SK-N-SH treated with all-trans-retinoic acid at 6 μM for 48 hours (cell line): ENCODE results near the gene AGBL1.
A peak's percentile ranks its signal among the peaks of the same experiment; 100 is the strongest.

Experiments used
- ATAC-seq: fragments of 200-7000 bp; cut with Tn5 transposase; 3 replicates; pipeline ENCODE4 v1.9.1; 2020; ENCODE audit warnings: mild to moderate bottlenecking, moderate library complexity
- GLIS3 ChIP-seq: fragments of 250-450 bp; sonication (Bioruptor Pico); IDR thresholded peaks from 2 replicates; pipeline ENCODE4 v1.5.0; 2020; ENCODE audit warnings: mild to moderate bottlenecking, moderate library complexity
- ISL1 ChIP-seq: fragments of 250-450 bp; sonication (Bioruptor Pico); IDR thresholded peaks from 2 replicates; pipeline ENCODE4 v2.1.2; 2022; ENCODE audit warnings: mild to moderate bottlenecking, moderate library complexity
- OSR1 ChIP-seq: fragments of 250-450 bp; sonication (Bioruptor Pico); IDR thresholded peaks from 2 replicates; pipeline ENCODE4 v1.8.0; 2022; ENCODE audit warnings: moderate library complexity, mild to moderate bottlenecking, inconsistent platforms
- PPARA ChIP-seq: fragments of 250-450 bp; sonication (Bioruptor Pico); IDR thresholded peaks from 2 replicates; pipeline ENCODE4 v1.5.0; 2020; ENCODE audit warnings: mild to moderate bottlenecking, borderline replicate concordance
- RARB ChIP-seq: fragments of 250-450 bp; sonication (Bioruptor Pico); IDR thresholded peaks from 2 replicates; pipeline ENCODE4 v1.8.0; 2021; ENCODE audit warnings: mild to moderate bottlenecking, moderate library complexity
- SNAI2 ChIP-seq: fragments of 250-450 bp; sonication (Bioruptor Pico); IDR thresholded peaks from 2 replicates; pipeline ENCODE4 v1.5.0; 2020; ENCODE audit warnings: mild to moderate bottlenecking, moderate library complexity
- TCF4 ChIP-seq: fragments of 250-450 bp; sonication (Bioruptor Pico); IDR thresholded peaks from 2 replicates; pipeline ENCODE4 v1.8.0; 2021; ENCODE audit warnings: mild to moderate bottlenecking, moderate library complexity, borderline replicate concordance
- ZC3H10 ChIP-seq: fragments of 250-450 bp; sonication (Bioruptor Pico); IDR thresholded peaks from 2 replicates; pipeline ENCODE4 v1.5.1; 2021; ENCODE audit warnings: mild to moderate bottlenecking, moderate library complexity
- ZFP3 ChIP-seq: fragments of 250-450 bp; sonication (Bioruptor Pico); IDR thresholded peaks from 2 replicates; pipeline ENCODE4 v1.5.0; 2020; ENCODE audit warnings: mild to moderate bottlenecking, moderate library complexity
- ZFP30 ChIP-seq: fragments of 450-650 bp; formaldehyde crosslinking; IDR thresholded peaks from 2 replicates; pipeline ENCODE4 v1.5.0; 2022; ENCODE audit warnings: mild to moderate bottlenecking, moderate library complexity
- ZNF565 ChIP-seq: fragments of 450-650 bp; formaldehyde crosslinking; conservative IDR thresholded peaks from 2 replicates; pipeline ENCODE4 v1.5.0; 2020; ENCODE audit warnings: low read depth, mild to moderate bottlenecking, moderate library complexity
- ZNF70 ChIP-seq: fragments of 450-650 bp; formaldehyde crosslinking; IDR thresholded peaks from 2 replicates; pipeline ENCODE4 v1.5.0; 2020; ENCODE audit warnings: mild to moderate bottlenecking, moderate library complexity
- TF ChIP-seq, protein P1 (sequence below): fragments of 250-450 bp; sonication (Bioruptor Pico); IDR thresholded peaks from 2 replicates; pipeline ENCODE4 v1.8.0; 2020; ENCODE audit warnings: mild to moderate bottlenecking, moderate library complexity, borderline replicate concordance
- TF ChIP-seq, protein P2 (sequence below): fragments of 250-450 bp; sonication (Bioruptor Pico); IDR thresholded peaks from 2 replicates; pipeline ENCODE4 v1.5.1; 2021; ENCODE audit warnings: mild to moderate bottlenecking, moderate library complexity
- TF ChIP-seq, protein P3 (sequence below): fragments of 250-450 bp; sonication (Bioruptor Pico); IDR thresholded peaks from 2 replicates; pipeline ENCODE4 v1.8.0; 2021; ENCODE audit warnings: low read depth, mild to moderate bottlenecking, moderate library complexity, borderline replicate concordance
- TF ChIP-seq, protein P4 (sequence below): fragments of 250-450 bp; sonication (Bioruptor Pico); IDR thresholded peaks from 2 replicates; pipeline ENCODE4 v1.5.1; 2020; ENCODE audit warnings: low read depth, mild to moderate bottlenecking, moderate library complexity
- TF ChIP-seq, protein P5 (sequence below): fragments of 250-450 bp; sonication (Bioruptor Pico); IDR thresholded peaks from 2 replicates; pipeline ENCODE4 v1.5.0; 2020; ENCODE audit warnings: mild to moderate bottlenecking, moderate library complexity

AGBL1 gene

DNA sequence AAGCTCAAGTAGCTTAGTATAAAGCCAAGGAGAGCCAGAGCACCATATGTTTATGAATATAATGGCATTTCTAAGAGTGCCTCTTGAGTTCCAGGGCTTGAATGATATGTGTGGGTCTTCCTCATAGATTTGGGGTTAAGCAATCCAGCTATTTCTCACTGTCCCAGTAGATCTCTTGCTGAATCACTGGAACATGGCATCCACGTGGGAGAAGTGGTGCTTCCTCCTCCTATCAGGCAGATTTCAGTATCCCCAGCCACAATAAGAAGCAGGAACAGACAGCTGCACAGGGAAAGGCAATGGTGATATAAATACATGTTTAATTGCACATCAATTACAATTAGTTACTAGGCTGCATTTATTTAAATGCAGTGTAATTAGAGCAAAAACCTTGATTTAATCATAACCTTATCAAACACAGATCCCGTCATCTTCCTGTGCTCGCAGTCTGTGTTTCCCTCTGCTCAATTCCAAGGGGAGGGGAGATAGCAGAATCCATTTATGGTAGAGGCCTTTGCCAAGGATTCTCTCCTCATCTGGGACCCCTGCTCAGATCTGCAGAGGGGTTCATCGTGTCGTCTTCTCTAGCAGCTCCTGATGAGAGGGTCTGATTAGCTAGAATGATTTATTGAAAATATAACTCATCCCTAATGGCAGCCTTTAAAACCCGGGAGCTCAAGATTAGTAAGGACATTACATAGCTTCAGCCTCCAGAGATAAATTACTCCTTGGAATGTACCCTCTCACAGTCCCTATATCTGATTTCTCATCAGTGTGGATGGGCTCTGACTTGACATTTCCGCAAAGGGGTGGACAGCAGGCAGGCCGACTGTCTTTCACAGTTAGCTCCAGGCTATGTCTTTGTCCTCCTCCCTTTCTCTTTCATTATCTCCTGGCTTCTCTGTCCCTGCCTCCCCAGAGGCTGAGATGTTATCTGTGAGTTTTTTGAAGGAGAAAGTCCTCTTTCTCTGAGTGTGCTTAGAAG, 775.9 kb downstream of the AGBL1 start:
- peak; percentile 88 for ATAC-seq
- no peak for TF ChIP-seq ZFP3 (CRISPR knock-in tag)
- TF ChIP-seq, protein P1, sequence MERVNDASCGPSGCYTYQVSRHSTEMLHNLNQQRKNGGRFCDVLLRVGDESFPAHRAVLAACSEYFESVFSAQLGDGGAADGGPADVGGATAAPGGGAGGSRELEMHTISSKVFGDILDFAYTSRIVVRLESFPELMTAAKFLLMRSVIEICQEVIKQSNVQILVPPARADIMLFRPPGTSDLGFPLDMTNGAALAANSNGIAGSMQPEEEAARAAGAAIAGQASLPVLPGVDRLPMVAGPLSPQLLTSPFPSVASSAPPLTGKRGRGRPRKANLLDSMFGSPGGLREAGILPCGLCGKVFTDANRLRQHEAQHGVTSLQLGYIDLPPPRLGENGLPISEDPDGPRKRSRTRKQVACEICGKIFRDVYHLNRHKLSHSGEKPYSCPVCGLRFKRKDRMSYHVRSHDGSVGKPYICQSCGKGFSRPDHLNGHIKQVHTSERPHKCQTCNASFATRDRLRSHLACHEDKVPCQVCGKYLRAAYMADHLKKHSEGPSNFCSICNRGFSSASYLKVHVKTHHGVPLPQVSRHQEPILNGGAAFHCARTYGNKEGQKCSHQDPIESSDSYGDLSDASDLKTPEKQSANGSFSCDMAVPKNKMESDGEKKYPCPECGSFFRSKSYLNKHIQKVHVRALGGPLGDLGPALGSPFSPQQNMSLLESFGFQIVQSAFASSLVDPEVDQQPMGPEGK (CRISPR knock-in tag), result no peak
- no peak for TF ChIP-seq TCF4
- no peak for TF ChIP-seq SNAI2
- TF ChIP-seq ZNF70 (CRISPR knock-in tag), result peak; percentile 74; the same call in 1 of the 2 replicates
- TF ChIP-seq, protein P2, sequence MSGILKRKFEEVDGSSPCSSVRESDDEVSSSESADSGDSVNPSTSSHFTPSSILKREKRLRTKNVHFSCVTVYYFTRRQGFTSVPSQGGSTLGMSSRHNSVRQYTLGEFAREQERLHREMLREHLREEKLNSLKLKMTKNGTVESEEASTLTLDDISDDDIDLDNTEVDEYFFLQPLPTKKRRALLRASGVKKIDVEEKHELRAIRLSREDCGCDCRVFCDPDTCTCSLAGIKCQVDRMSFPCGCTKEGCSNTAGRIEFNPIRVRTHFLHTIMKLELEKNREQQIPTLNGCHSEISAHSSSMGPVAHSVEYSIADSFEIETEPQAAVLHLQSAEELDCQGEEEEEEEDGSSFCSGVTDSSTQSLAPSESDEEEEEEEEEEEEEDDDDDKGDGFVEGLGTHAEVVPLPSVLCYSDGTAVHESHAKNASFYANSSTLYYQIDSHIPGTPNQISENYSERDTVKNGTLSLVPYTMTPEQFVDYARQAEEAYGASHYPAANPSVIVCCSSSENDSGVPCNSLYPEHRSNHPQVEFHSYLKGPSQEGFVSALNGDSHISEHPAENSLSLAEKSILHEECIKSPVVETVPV (CRISPR knock-in tag), result no peak
- TF ChIP-seq, protein P3, sequence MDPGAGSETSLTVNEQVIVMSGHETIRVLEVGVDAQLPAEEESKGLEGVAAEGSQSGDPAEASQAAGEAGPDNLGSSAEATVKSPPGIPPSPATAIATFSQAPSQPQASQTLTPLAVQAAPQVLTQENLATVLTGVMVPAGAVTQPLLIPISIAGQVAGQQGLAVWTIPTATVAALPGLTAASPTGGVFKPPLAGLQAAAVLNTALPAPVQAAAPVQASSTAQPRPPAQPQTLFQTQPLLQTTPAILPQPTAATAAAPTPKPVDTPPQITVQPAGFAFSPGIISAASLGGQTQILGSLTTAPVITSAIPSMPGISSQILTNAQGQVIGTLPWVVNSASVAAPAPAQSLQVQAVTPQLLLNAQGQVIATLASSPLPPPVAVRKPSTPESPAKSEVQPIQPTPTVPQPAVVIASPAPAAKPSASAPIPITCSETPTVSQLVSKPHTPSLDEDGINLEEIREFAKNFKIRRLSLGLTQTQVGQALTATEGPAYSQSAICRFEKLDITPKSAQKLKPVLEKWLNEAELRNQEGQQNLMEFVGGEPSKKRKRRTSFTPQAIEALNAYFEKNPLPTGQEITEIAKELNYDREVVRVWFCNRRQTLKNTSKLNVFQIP (CRISPR knock-in tag), result no peak
- TF ChIP-seq OSR1 (CRISPR knock-in tag), result no peak

DNA sequence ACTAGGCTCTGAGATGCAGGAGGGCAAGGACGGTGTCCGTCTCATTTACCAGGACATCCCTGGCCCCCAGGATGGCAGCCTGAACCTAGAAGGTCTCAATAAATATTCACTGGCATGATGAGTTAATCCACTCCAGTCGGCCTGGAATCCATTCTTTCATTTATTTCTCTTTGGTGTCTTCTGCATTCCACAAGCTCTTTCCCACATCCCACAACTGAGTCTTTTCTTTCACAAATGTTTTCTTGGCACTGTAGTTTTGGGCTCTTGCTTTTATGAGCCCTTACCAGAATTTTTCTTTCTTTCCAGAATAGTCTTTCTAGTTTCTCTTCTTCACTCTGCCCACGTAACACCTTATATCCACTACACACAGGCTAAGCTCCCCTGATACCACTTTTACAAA, 778.0 kb downstream of the AGBL1 start:
- no peak for ATAC-seq
- TF ChIP-seq, protein P4, sequence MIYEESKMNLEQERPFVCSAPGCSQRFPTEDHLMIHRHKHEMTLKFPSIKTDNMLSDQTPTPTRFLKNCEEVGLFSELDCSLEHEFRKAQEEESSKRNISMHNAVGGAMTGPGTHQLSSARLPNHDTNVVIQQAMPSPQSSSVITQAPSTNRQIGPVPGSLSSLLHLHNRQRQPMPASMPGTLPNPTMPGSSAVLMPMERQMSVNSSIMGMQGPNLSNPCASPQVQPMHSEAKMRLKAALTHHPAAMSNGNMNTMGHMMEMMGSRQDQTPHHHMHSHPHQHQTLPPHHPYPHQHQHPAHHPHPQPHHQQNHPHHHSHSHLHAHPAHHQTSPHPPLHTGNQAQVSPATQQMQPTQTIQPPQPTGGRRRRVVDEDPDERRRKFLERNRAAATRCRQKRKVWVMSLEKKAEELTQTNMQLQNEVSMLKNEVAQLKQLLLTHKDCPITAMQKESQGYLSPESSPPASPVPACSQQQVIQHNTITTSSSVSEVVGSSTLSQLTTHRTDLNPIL, result no peak
- TF ChIP-seq, protein P5, sequence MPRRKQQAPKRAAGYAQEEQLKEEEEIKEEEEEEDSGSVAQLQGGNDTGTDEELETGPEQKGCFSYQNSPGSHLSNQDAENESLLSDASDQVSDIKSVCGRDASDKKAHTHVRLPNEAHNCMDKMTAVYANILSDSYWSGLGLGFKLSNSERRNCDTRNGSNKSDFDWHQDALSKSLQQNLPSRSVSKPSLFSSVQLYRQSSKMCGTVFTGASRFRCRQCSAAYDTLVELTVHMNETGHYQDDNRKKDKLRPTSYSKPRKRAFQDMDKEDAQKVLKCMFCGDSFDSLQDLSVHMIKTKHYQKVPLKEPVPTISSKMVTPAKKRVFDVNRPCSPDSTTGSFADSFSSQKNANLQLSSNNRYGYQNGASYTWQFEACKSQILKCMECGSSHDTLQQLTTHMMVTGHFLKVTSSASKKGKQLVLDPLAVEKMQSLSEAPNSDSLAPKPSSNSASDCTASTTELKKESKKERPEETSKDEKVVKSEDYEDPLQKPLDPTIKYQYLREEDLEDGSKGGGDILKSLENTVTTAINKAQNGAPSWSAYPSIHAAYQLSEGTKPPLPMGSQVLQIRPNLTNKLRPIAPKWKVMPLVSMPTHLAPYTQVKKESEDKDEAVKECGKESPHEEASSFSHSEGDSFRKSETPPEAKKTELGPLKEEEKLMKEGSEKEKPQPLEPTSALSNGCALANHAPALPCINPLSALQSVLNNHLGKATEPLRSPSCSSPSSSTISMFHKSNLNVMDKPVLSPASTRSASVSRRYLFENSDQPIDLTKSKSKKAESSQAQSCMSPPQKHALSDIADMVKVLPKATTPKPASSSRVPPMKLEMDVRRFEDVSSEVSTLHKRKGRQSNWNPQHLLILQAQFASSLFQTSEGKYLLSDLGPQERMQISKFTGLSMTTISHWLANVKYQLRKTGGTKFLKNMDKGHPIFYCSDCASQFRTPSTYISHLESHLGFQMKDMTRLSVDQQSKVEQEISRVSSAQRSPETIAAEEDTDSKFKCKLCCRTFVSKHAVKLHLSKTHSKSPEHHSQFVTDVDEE (CRISPR knock-in tag), result no peak
- no peak for TF ChIP-seq ZNF70 (CRISPR knock-in tag)
- no peak for TF ChIP-seq ZC3H10 (CRISPR knock-in tag)
- no peak for TF ChIP-seq ZNF565 (CRISPR knock-in tag)
- TF ChIP-seq ZFP3 (CRISPR knock-in tag), result no peak
- no peak for TF ChIP-seq TCF4
- TF ChIP-seq, protein P2 (CRISPR knock-in tag), result no peak
- no peak for TF ChIP-seq ISL1 (CRISPR knock-in tag)
- TF ChIP-seq, protein P1 (CRISPR knock-in tag), result no peak
- TF ChIP-seq ZFP30 (CRISPR knock-in tag), result no peak
- no peak for TF ChIP-seq PPARA
- TF ChIP-seq, protein P3 (CRISPR knock-in tag), result no peak
- TF ChIP-seq SNAI2, result no peak
- TF ChIP-seq GLIS3 (CRISPR knock-in tag), result no peak
- no peak for TF ChIP-seq RARB (CRISPR knock-in tag)
